LNCaP clone FGC (cell line): ENCODE measurements around the gene JAKMIP3.
A peak's percentile ranks its signal among the peaks of the same experiment; 100 is the strongest.

Experiments
- DNase-seq: peaks from one replicate; pipeline ENCODE4 v3.0.0-alpha.2; 2011; ENCODE audit warnings: low read depth
- H3K4me3 ChIP-seq: 2 replicates; pipeline ENCODE4 v1.5.1; 2011; ENCODE audit warnings: mild to moderate bottlenecking, low read depth, low read length, control low read depth
- CTCF ChIP-seq: IDR thresholded peaks from 2 replicates; pipeline ENCODE4 v1.5.1; 2012; ENCODE audit warnings: mild to moderate bottlenecking; ENCODE audit not compliant: control insufficient read depth, insufficient read depth; ENCODE audit errors: extremely low read depth

JAKMIP3 gene

GRCh38 chr10:132063432-132063831 lies 2.3 kb upstream of the JAKMIP3 start:
- H3K4me3 ChIP-seq, result no peak overlapping the region
- no peak for TF ChIP-seq CTCF
- DNase-seq, result no peak

- DNase-seq, result no peak
- H3K4me3 ChIP-seq, result no peak overlapping the region
- no peak for TF ChIP-seq CTCF
These were observed 1.5 kb upstream of the JAKMIP3 start for GRCh38 chr10:132064082-132064755.

GRCh38 chr10:132064771-132065437 lies 842 bp upstream of the JAKMIP3 start:
- peak overlapping the region; percentile 71 for H3K4me3 ChIP-seq
- no peak for TF ChIP-seq CTCF
- DNase-seq, result no peak

GRCh38 chr10:132066186-132066585 lies 440 bp downstream of the JAKMIP3 start:
- no peak for DNase-seq
- H3K4me3 ChIP-seq, result peak overlapping the region; percentile 71

GRCh38 chr10:132066812-132067211 lies 1.1 kb downstream of the JAKMIP3 start:
- H3K4me3 ChIP-seq, result peak overlapping the region; percentile 71
- no peak for TF ChIP-seq CTCF
- no peak for DNase-seq

More at GRCh38 chr10:132066186-132066585, 440 bp downstream of the JAKMIP3 start:
- no peak for TF ChIP-seq CTCF

GRCh38 chr10:132068431-132069121 lies 2.8 kb downstream of the JAKMIP3 start:
- DNase-seq, result no peak
- TF ChIP-seq CTCF, result no peak
- no peak overlapping the region for H3K4me3 ChIP-seq
